ENCODE results near the gene TECTA. TPM values are rescaled to one million over a fixed set of nuclear protein-coding genes. Genes with fewer than 3 reads are reported as not detected.

TECTA gene, protein sequence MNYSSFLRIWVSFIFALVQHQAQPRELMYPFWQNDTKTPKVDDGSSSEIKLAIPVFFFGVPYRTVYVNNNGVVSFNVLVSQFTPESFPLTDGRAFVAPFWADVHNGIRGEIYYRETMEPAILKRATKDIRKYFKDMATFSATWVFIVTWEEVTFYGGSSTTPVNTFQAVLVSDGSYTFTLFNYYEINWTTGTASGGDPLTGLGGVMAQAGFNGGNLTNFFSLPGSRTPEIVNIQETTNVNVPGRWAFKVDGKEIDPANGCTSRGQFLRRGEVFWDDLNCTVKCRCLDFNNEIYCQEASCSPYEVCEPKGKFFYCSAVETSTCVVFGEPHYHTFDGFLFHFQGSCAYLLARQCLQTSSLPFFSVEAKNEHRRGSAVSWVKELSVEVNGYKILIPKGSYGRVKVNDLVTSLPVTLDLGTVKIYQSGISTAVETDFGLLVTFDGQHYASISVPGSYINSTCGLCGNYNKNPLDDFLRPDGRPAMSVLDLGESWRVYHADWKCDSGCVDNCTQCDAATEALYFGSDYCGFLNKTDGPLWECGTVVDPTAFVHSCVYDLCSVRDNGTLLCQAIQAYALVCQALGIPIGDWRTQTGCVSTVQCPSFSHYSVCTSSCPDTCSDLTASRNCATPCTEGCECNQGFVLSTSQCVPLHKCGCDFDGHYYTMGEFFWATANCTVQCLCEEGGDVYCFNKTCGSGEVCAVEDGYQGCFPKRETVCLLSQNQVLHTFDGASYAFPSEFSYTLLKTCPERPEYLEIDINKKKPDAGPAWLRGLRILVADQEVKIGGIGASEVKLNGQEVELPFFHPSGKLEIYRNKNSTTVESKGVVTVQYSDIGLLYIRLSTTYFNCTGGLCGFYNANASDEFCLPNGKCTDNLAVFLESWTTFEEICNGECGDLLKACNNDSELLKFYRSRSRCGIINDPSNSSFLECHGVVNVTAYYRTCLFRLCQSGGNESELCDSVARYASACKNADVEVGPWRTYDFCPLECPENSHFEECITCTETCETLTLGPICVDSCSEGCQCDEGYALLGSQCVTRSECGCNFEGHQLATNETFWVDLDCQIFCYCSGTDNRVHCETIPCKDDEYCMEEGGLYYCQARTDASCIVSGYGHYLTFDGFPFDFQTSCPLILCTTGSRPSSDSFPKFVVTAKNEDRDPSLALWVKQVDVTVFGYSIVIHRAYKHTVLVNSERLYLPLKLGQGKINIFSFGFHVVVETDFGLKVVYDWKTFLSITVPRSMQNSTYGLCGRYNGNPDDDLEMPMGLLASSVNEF (N-terminal part only)
- 0.85 TPM for total RNA-seq
- polyA plus RNA-seq, result 0.62 TPM

GRCh38 chr11:121100943-121101342, at the start of gene TECTA:
TECTA (plus strand) TSS chr11:121101243; CDS start chr11:121102666, 1,423 bp downstream.
- Histone ChIP-seq H3K4me3 (ENCODE audit: low read depth, low read length) (no peak within 1 kb of the TSS), H3K36me3 (ENCODE audit: insufficient read depth) (no peaks in the 10 kb centered on the region), H3K27ac (ENCODE audit: low read depth) (no peak within 1 kb of the TSS), H3K4me1 (ENCODE audit: insufficient read depth) (no peaks in the 10 kb centered on the region)
- 97% methylated on average over 2 of the region's 2 CpGs for WGBS
- DNase-seq (ENCODE audit: extremely low spot score), result no peak

DNA sequence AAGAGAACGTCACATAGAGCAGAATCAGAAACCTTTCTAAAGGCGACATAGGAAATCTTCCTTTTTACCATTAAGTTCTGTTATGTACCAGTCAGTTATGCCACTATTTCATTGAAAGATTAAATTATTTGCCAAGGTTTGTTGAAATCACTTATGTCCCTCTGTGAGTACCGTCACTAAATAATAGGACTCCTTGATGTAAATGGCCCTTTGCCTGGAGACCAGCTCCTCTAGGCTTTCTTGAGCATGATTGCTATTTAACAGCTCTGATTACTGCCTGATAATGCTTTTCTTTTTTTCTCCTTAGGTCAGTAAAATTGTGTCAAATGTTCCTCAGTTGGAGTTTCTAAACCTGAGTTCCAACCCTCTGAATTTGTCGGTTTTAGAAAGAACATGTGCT, 47.8 kb upstream of the TECTA start:
- Histone ChIP-seq H3K36me3 (ENCODE audit: insufficient read depth) (peaks cover 4% of the 10 kb centered on the region), H3K27ac (ENCODE audit: low read depth) (no peak overlapping the region), H3K4me3 (ENCODE audit: low read depth, low read length) (no peak overlapping the region), H3K4me1 (ENCODE audit: insufficient read depth) (no peaks in the 10 kb centered on the region)
- DNase-seq (ENCODE audit: extremely low spot score), result no peak
- 97% methylated on average over 4 of the region's 4 CpGs for WGBS

GRCh38 chr11:121054266-121054665, 46.8 kb upstream of the TECTA start:
- Histone ChIP-seq H3K36me3 (ENCODE audit: insufficient read depth) (peaks cover 4% of the 10 kb centered on the region), H3K4me3 (ENCODE audit: low read depth, low read length) (no peak overlapping the region), H3K4me1 (ENCODE audit: insufficient read depth) (no peaks in the 10 kb centered on the region), H3K27ac (ENCODE audit: low read depth) (no peak overlapping the region)
- DNase-seq (ENCODE audit: extremely low spot score), result no peak
- WGBS, result 95% methylated on average over 2 of the region's 2 CpGs

GRCh38 chr11:121055076-121055475, 46.0 kb upstream of the TECTA start:
- H3K27ac ChIP-seq (ENCODE audit: low read depth), result no peak overlapping the region
- H3K36me3 ChIP-seq (ENCODE audit: insufficient read depth), result peaks cover 5% of the 10 kb centered on the region
- no peaks in the 10 kb centered on the region for H3K4me1 ChIP-seq (ENCODE audit: insufficient read depth)
- no peak overlapping the region for H3K4me3 ChIP-seq (ENCODE audit: low read depth, low read length)
- no peak for DNase-seq (ENCODE audit: extremely low spot score)
- 93% methylated on average over 3 of the region's 3 CpGs for WGBS

GRCh38 chr11:121057922-121058321, 43.1 kb upstream of the TECTA start:
- no peak for DNase-seq (ENCODE audit: extremely low spot score)
- 90% methylated on average over 4 of the region's 4 CpGs for WGBS
- Histone ChIP-seq H3K4me1 (ENCODE audit: insufficient read depth) (no peaks in the 10 kb centered on the region), H3K4me3 (ENCODE audit: low read depth, low read length) (no peak overlapping the region), H3K36me3 (ENCODE audit: insufficient read depth) (peaks cover 4% of the 10 kb centered on the region), H3K27ac (ENCODE audit: low read depth) (no peak overlapping the region)

DNA sequence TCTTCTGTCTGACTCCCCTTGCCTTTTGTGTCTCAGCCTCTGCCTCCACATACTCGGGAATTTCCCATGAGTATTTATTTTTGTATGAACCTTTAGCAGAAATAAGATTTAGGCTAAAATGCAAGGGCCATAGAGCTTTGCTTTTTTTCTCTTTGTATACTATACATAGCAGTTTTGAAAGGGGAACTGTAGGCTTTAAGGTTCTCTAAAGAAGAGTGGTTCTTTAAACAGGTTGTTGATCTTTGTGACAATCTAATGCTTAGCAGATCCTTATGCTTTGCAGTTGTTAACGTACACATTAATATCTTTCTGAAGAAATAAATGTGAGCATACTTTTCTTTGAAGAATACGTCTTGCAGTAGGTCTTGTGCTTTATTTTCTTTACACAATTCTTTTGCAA, 42.1 kb upstream of the TECTA start:
- Histone ChIP-seq H3K27ac (ENCODE audit: low read depth) (no peak overlapping the region), H3K36me3 (ENCODE audit: insufficient read depth) (peaks cover 5% of the 10 kb centered on the region), H3K4me3 (ENCODE audit: low read depth, low read length) (no peak overlapping the region), H3K4me1 (ENCODE audit: insufficient read depth) (no peaks in the 10 kb centered on the region)
- WGBS, result 94% methylated on average over 3 of the region's 3 CpGs
- no peak for DNase-seq (ENCODE audit: extremely low spot score)

- no peak overlapping the region for H3K27ac ChIP-seq (ENCODE audit: low read depth)
- peaks cover 7% of the 10 kb centered on the region for H3K36me3 ChIP-seq (ENCODE audit: insufficient read depth)
- WGBS, result 91% methylated on average over 3 of the region's 3 CpGs
- no peak overlapping the region for H3K4me3 ChIP-seq (ENCODE audit: low read depth, low read length)
- no peaks in the 10 kb centered on the region for H3K4me1 ChIP-seq (ENCODE audit: insufficient read depth)
- DNase-seq (ENCODE audit: extremely low spot score), result no peak
These were observed 41.4 kb upstream of the TECTA start for GRCh38 chr11:121059605-121060004.

GRCh38 chr11:121063728-121064127, 37.3 kb upstream of the TECTA start:
- Histone ChIP-seq H3K36me3 (ENCODE audit: insufficient read depth) (peaks cover 6% of the 10 kb centered on the region), H3K27ac (ENCODE audit: low read depth) (no peak overlapping the region), H3K4me3 (ENCODE audit: low read depth, low read length) (no peak overlapping the region), H3K4me1 (ENCODE audit: insufficient read depth) (no peaks in the 10 kb centered on the region)
- no peak for DNase-seq (ENCODE audit: extremely low spot score)
- WGBS, result 89% methylated on average over 2 of the region's 2 CpGs

DNA sequence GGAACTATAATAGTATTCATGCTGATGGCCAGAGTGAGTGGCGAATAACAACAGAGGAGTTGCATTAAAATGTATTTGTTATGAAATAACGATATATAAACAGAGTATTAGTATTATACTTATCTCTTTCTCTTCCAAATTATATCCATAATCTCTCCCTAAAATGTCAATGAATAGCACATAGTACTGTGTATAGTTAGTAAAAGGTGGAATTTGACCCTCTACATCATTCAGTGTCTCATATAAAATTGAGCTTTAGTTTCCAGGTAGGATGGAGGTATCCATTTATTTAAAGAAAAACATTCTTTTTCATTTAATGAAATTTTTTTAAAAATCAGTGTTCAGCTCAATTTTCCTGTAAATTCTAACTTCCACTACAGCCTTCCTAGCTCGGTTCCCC, 34.4 kb upstream of the TECTA start:
- WGBS, result 97% methylated on average over 3 of the region's 3 CpGs
- H3K27ac ChIP-seq (ENCODE audit: low read depth), result no peak overlapping the region
- H3K36me3 ChIP-seq (ENCODE audit: insufficient read depth), result peaks cover 5% of the 10 kb centered on the region
- DNase-seq (ENCODE audit: extremely low spot score), result no peak
- H3K4me1 ChIP-seq (ENCODE audit: insufficient read depth), result no peaks in the 10 kb centered on the region
- H3K4me3 ChIP-seq (ENCODE audit: low read depth, low read length), result no peak overlapping the region

DNA sequence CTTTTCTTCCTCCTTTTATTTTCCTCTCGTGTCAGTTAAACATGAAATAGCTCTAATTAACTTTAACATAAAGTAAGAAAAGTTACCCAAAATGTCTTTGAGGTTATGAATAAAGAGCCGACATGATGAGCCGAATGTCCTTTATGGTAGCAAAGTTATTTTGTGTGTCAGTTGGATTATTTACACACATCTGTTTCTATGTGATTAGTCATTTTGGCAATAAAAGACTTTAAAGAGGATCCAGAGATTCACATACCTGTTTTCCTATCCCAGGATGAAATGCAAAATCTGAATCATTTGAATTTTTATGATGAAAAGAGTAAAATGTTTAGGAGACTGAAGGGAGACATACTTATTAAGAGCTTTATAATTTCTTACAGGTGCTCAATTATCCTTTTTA, 34.0 kb upstream of the TECTA start:
- 84% methylated on average over 3 of the region's 3 CpGs for WGBS
- no peak for DNase-seq (ENCODE audit: extremely low spot score)
- Histone ChIP-seq H3K36me3 (ENCODE audit: insufficient read depth) (peaks cover 5% of the 10 kb centered on the region), H3K4me3 (ENCODE audit: low read depth, low read length) (no peak overlapping the region), H3K27ac (ENCODE audit: low read depth) (no peak overlapping the region), H3K4me1 (ENCODE audit: insufficient read depth) (no peaks in the 10 kb centered on the region)

- Histone ChIP-seq H3K4me3 (ENCODE audit: low read depth, low read length) (no peak overlapping the region), H3K4me1 (ENCODE audit: insufficient read depth) (no peaks in the 10 kb centered on the region), H3K27ac (ENCODE audit: low read depth) (no peak overlapping the region), H3K36me3 (ENCODE audit: insufficient read depth) (peaks cover 5% of the 10 kb centered on the region)
- DNase-seq (ENCODE audit: extremely low spot score), result no peak
- 48% methylated on average over 2 of the region's 2 CpGs for WGBS
These were observed 33.6 kb upstream of the TECTA start for GRCh38 chr11:121067453-121067852.

DNA sequence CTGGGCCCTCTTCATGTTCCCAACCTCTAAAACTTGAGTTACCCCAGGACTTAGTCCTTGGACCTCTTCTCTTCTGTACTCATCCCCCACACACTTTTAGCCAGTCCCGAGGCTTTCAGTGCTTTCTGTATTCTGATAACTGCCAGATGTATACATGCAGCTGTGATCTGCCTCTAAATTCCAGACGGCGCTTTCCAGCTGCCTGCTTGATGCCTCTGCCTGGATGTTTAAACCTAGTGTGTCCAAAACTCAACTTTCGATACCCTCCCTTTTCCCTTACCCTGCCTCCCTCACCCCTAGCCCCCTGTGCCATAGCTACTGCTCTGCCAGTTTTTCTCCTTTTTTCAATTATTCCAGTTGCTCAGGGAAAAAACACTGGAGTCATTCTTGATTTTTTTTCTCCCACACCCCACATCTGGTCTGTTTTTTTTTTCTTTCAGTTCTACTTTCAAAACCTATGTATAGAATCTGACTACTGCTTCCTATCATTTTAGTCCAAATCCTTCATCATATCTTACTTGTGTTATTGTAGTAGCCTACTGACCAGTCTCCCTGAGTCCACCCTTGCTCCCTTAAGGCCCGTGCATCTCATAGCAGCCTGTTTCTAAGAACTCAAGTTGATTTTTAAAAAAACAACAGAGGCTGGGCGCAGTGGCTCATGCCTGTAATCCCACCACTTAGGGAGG, 32.9 kb upstream of the TECTA start:
- DNase-seq (ENCODE audit: extremely low spot score), result no peak
- Histone ChIP-seq H3K27ac (ENCODE audit: low read depth) (no peak overlapping the region), H3K4me3 (ENCODE audit: low read depth, low read length) (no peak overlapping the region), H3K4me1 (ENCODE audit: insufficient read depth) (no peaks in the 10 kb centered on the region), H3K36me3 (ENCODE audit: insufficient read depth) (peaks cover 3% of the 10 kb centered on the region)
- 74% methylated on average over 6 of the region's 6 CpGs for WGBS

DNA sequence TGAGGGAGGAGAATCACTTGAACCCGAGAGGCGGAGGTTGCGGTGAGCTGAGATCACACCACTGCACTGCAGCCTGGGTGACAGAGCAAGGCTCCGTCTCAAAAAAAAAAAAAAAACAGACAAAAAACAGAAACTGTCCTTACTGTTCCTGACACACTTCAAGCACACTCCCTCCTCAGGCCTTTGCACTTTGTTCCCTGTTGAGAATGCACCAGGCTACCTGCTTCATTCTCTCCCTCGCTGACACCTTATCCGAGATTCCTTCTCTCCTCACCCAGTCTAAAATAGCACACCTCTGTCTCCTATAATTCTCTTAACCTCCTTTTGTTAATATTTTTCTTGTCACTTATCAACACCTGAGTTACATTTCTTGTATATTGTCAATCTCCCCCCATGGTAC, 32.3 kb upstream of the TECTA start:
- WGBS, result 96% methylated on average over 6 of the region's 6 CpGs
- no peak overlapping the region for H3K27ac ChIP-seq (ENCODE audit: low read depth)
- H3K4me3 ChIP-seq (ENCODE audit: low read depth, low read length), result no peak overlapping the region
- peaks cover 3% of the 10 kb centered on the region for H3K36me3 ChIP-seq (ENCODE audit: insufficient read depth)
- no peak for DNase-seq (ENCODE audit: extremely low spot score)
- no peaks in the 10 kb centered on the region for H3K4me1 ChIP-seq (ENCODE audit: insufficient read depth)

All from urinary bladder (tissue), 4 donors.